ENCODE data around the gene PLCH2. TPM values are rescaled to one million over a fixed set of nuclear protein-coding genes. Genes with fewer than 3 reads are reported as not detected.

The PLCH2 gene
- total RNA-seq, 2 experiments from 2014 or later, result 9.8 to 11.8 TPM

DNA sequence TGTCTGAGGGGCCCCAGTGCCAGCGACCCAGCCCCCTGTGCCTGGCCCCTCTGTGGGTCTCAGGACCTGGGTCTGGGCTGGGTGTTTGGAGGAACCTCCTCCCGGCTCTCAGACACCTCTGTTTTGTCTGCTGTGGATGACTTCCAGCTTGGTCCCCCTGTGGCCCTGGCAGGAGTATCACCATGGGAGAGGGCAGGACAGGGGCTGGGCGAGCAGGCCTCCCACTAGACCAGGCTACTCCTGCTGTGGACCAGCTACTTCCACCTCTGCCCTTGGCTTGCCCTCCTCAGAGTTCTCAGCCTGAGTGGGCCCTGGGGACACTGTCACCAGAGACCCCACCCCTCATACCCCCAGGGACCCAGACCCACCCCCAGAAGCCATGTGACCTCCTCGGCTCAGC lies 21.8 kb downstream of the PLCH2 start:
- CTCF ChIA-PET, result no interaction called here
- H3K27ac Mint-ChIP-seq, result no peak overlapping the region
- no peak overlapping the region for H3K4me3 Mint-ChIP-seq
- ATAC-seq (no peak), DNase-seq (no peak)
- POLR2A ChIA-PET, result no interaction called here
- no peaks in the 10 kb centered on the region for H3K9me3 Mint-ChIP-seq (ENCODE audit: insufficient read depth)
- peaks cover 49% of the 10 kb centered on the region for H3K4me1 Mint-ChIP-seq (ENCODE audit: low read depth)
- no peaks in the 10 kb centered on the region for H3K27me3 Mint-ChIP-seq (ENCODE audit: low read depth)
- no peaks in the 10 kb centered on the region for H3K36me3 Mint-ChIP-seq (ENCODE audit: low read depth)

GRCh38 chr1:2498648-2499047 lies 22.6 kb downstream of the PLCH2 start:
- H3K27me3 Mint-ChIP-seq (ENCODE audit: low read depth), result no peaks in the 10 kb centered on the region
- H3K4me3 Mint-ChIP-seq, result no peak overlapping the region
- no peaks in the 10 kb centered on the region for H3K36me3 Mint-ChIP-seq (ENCODE audit: low read depth)
- no peak for ATAC-seq
- no peak overlapping the region for H3K27ac Mint-ChIP-seq
- no peaks in the 10 kb centered on the region for H3K9me3 Mint-ChIP-seq (ENCODE audit: insufficient read depth)
- peaks cover 42% of the 10 kb centered on the region for H3K4me1 Mint-ChIP-seq (ENCODE audit: low read depth)
- POLR2A ChIA-PET, result no interaction called here
- DNase-seq, result no peak
- CTCF ChIA-PET, result no interaction called here

GRCh38 chr1:2499260-2499659 lies 23.2 kb downstream of the PLCH2 start:
- ChIA-PET POLR2A (no interaction called here), CTCF (no interaction called here)
- ATAC-seq, result no peak
- no peaks in the 10 kb centered on the region for H3K36me3 Mint-ChIP-seq (ENCODE audit: low read depth)
- DNase-seq, result no peak
- no peaks in the 10 kb centered on the region for H3K9me3 Mint-ChIP-seq (ENCODE audit: insufficient read depth)
- peaks cover 36% of the 10 kb centered on the region for H3K4me1 Mint-ChIP-seq (ENCODE audit: low read depth)
- H3K4me3 Mint-ChIP-seq, result no peak overlapping the region
- peak overlapping the region; percentile 78 for H3K27ac Mint-ChIP-seq
- H3K27me3 Mint-ChIP-seq (ENCODE audit: low read depth), result no peaks in the 10 kb centered on the region

GRCh38 chr1:2499986-2500596 lies 24.0 kb downstream of the PLCH2 start:
- no peaks in the 10 kb centered on the region for H3K36me3 Mint-ChIP-seq (ENCODE audit: low read depth)
- peak; percentile 50 for DNase-seq
- no peaks in the 10 kb centered on the region for H3K9me3 Mint-ChIP-seq (ENCODE audit: insufficient read depth)
- POLR2A ChIA-PET, result interaction anchor here (0.6 to 0.7 kb wide), 3 partner anchors 48 to 373 kb away, joined by 3 to 4 read pairs (median 4); no protein-coding TSS in a partner anchor
- H3K4me1 Mint-ChIP-seq (ENCODE audit: low read depth), result peaks cover 35% of the 10 kb centered on the region
- CTCF ChIA-PET, result interaction anchor here (0.7 to 1.1 kb wide), 2 partner anchors 11 to 24 kb away, joined by 3 read pairs; no protein-coding TSS in a partner anchor
- H3K27me3 Mint-ChIP-seq (ENCODE audit: low read depth), result no peaks in the 10 kb centered on the region
- no peak overlapping the region for H3K4me3 Mint-ChIP-seq
- peak; percentile 33 for ATAC-seq
- H3K27ac Mint-ChIP-seq, result peak overlapping the region; percentile 78

DNA sequence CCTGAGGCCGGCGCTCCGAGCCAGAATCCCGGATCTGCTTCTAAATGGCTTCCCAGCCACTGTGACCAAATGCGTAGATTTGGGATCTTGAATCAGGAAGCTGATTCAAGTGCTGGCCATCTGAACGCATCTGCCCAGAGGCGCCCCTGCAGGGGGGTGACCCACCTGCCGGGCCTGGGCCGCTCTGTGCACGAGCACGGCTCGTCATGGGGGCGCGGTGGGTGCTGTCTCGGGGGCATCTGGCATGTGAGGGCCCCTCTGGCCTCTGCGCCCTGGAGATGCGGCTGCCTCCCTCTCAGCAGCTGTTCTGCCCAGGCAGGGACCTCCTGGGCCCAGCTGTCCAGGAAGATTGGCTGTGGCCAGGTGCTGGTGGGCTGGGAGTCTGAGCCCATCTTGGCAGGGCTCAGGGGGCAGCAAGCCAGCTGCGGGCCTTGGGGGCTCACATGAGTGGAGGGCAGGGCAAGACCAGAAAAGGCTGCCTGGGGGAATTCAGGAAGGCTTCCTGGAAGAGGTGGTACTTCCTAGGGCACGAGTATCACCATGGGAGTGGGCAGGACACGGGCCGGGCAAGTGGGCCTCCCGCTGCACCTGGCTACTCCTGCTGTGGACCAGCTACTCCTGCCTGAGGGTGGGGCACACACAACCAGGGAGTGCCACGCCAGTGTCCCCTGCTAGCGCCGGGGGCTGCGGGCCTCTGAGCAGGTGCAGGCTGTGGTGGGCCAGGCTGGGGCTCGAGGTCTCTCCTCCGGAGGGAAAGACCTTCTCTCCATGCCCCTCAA lies 25.1 kb downstream of the PLCH2 start:
- no peak for ATAC-seq
- Mint-ChIP-seq H3K27me3 (ENCODE audit: low read depth) (no peaks in the 10 kb centered on the region), H3K9me3 (ENCODE audit: insufficient read depth) (no peaks in the 10 kb centered on the region), H3K36me3 (ENCODE audit: low read depth) (no peaks in the 10 kb centered on the region), H3K4me3 (no peak overlapping the region), H3K27ac (peak overlapping the region; percentile 46), H3K4me1 (ENCODE audit: low read depth) (peaks cover 29% of the 10 kb centered on the region)
- POLR2A ChIA-PET, result interaction anchor here (0.6 to 1.3 kb wide), 2 partner anchors 23 to 75 kb away, joined by 3 to 7 read pairs; no protein-coding TSS in a partner anchor
- DNase-seq, result no peak
- CTCF ChIA-PET, result interaction anchor here (1.1 kb wide), 1 partner anchor 12 kb away, joined by 3 read pairs; no protein-coding TSS in a partner anchor

DNA sequence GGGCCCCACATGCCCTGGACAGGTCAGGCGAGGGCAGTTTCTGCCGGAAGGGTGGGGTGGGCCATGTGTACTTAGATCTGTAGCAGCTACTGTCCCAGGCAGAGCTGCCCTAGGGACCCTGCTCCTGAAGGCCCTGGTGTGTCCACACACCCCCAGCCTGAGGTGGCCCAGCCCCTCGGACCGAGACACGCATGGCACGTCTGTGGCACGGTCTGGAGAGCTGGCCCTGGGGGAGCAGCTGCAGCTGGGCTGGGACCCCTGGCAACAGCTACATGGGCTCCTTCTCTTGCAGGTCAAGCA lies 25.7 kb downstream of the PLCH2 start:
- ChIA-PET POLR2A (interaction anchor here (1.3 kb wide), 1 partner anchor 22 kb away, joined by 7 read pairs; no protein-coding TSS in a partner anchor), CTCF (no interaction called here)
- H3K27me3 Mint-ChIP-seq (ENCODE audit: low read depth), result no peaks in the 10 kb centered on the region
- H3K27ac Mint-ChIP-seq, result no peak overlapping the region
- no peak overlapping the region for H3K4me3 Mint-ChIP-seq
- no peaks in the 10 kb centered on the region for H3K9me3 Mint-ChIP-seq (ENCODE audit: insufficient read depth)
- peaks cover 24% of the 10 kb centered on the region for H3K4me1 Mint-ChIP-seq (ENCODE audit: low read depth)
- H3K36me3 Mint-ChIP-seq (ENCODE audit: low read depth), result no peaks in the 10 kb centered on the region
- ATAC-seq, result no peak
- no peak for DNase-seq

DNA sequence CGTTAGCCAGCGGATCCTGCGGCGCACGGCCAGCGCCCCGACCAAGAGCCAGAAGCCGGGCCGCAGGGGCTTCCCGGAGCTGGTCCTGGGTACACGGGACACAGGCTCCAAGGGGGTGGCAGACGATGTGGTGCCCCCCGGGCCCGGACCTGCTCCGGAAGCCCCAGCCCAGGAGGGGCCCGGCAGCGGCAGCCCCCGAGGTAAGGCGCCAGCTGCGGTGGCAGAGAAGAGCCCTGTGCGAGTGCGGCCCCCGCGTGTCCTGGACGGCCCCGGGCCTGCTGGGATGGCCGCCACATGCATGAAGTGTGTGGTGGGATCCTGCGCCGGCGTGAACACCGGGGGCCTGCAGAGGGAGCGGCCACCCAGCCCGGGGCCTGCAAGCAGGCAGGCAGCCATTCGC lies 26.1 kb downstream of the PLCH2 start:
- ATAC-seq (no peak), DNase-seq (no peak)
- CTCF ChIA-PET, result no interaction called here
- H3K36me3 Mint-ChIP-seq (ENCODE audit: low read depth), result no peaks in the 10 kb centered on the region
- H3K4me3 Mint-ChIP-seq, result no peak overlapping the region
- H3K9me3 Mint-ChIP-seq (ENCODE audit: insufficient read depth), result no peaks in the 10 kb centered on the region
- no peaks in the 10 kb centered on the region for H3K27me3 Mint-ChIP-seq (ENCODE audit: low read depth)
- peaks cover 22% of the 10 kb centered on the region for H3K4me1 Mint-ChIP-seq (ENCODE audit: low read depth)
- H3K27ac Mint-ChIP-seq, result no peak overlapping the region
- POLR2A ChIA-PET, result interaction anchor here (1.3 kb wide), 1 partner anchor 22 kb away, joined by 7 read pairs; no protein-coding TSS in a partner anchor

DNA sequence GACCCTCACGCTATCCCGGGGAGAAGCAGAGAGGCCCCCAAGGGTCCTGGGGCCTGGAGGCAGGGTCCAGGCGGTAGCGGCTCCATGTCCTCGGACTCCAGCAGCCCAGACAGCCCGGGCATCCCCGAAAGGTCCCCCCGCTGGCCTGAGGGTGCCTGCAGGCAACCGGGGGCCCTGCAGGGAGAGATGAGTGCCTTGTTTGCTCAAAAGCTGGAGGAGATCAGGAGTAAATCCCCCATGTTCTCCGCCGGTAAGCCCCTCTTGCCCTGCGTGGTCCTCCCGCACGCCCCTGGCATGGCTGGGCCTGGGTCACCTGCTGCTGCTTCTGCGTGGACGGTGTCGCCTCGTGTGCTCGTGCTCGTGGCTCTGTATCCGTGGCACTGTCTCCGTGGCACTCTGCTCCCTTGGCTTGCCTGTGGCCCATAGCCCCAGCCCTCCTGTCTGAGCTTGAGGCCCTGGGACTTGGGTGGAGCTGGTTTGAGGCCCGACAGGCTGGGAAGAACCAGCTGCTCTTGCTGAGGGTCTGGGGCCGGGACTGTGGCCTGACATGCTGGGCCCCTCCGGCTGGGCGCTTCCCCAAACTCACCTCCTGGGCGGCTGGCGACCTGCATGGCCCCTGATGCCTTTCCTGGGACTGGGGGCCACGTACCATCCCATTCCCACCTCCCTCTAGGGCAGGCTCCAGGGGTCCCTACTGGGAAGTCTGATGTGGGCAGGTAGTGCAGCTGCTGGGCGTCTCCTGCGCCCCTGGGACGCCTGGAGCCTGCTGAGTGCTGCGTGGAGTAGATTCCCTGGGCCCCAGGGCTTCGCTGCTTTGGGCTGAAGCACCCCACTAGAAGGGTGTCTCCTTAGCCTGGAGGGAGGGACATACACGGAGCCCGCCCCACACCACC lies 26.8 kb downstream of the PLCH2 start:
- POLR2A ChIA-PET, result no interaction called here
- ATAC-seq (no peak), DNase-seq (no peak)
- no peaks in the 10 kb centered on the region for H3K36me3 Mint-ChIP-seq (ENCODE audit: low read depth)
- H3K9me3 Mint-ChIP-seq (ENCODE audit: insufficient read depth), result no peaks in the 10 kb centered on the region
- H3K4me3 Mint-ChIP-seq, result no peak overlapping the region
- CTCF ChIA-PET, result no interaction called here
- no peaks in the 10 kb centered on the region for H3K27me3 Mint-ChIP-seq (ENCODE audit: low read depth)
- peaks cover 21% of the 10 kb centered on the region for H3K4me1 Mint-ChIP-seq (ENCODE audit: low read depth)
- H3K27ac Mint-ChIP-seq, result no peak overlapping the region

- Mint-ChIP-seq H3K4me1 (ENCODE audit: low read depth) (peaks cover 21% of the 10 kb centered on the region), H3K9me3 (ENCODE audit: insufficient read depth) (no peaks in the 10 kb centered on the region), H3K4me3 (no peak overlapping the region), H3K27ac (no peak overlapping the region), H3K36me3 (ENCODE audit: low read depth) (peaks cover 2% of the 10 kb centered on the region), H3K27me3 (ENCODE audit: low read depth) (no peaks in the 10 kb centered on the region)
- CTCF ChIA-PET, result no interaction called here
- no peak for DNase-seq
- POLR2A ChIA-PET, result no interaction called here
- no peak for ATAC-seq
Measured at GRCh38 chr1:2503554-2504224, 27.6 kb downstream of the PLCH2 start.

DNA sequence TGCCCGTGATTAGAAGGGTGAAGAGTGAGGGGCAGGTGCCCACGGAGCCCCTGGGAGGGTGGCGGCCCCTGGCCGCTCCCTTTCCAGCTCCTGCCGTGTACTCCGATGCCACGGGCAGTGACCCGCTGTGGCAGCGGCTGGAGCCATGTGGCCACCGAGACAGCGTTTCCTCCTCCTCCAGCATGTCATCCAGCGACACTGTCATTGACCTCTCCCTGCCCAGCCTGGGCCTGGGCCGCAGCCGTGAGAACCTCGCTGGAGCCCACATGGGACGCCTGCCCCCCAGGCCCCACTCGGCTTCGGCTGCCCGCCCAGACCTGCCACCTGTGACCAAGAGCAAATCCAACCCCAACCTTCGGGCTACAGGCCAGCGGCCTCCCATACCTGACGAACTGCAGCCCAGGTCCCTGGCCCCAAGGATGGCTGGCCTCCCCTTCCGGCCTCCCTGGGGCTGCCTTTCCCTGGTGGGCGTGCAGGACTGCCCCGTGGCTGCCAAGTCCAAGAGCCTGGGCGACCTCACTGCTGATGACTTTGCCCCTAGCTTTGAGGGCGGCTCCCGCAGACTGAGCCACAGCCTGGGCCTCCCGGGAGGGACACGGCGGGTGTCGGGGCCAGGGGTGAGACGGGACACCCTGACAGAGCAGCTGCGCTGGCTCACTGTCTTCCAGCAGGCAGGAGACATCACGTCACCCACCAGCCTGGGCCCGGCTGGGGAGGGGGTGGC lies 28.3 kb downstream of the PLCH2 start:
- Mint-ChIP-seq H3K27ac (no peak overlapping the region), H3K4me1 (ENCODE audit: low read depth) (peaks cover 16% of the 10 kb centered on the region), H3K4me3 (no peak overlapping the region), H3K27me3 (ENCODE audit: low read depth) (no peaks in the 10 kb centered on the region), H3K9me3 (ENCODE audit: insufficient read depth) (no peaks in the 10 kb centered on the region), H3K36me3 (ENCODE audit: low read depth) (peaks cover 6% of the 10 kb centered on the region)
- no peak for ATAC-seq
- CTCF ChIA-PET, result no interaction called here
- no peak for DNase-seq
- POLR2A ChIA-PET, result no interaction called here

GRCh38 chr1:2504949-2505272 lies 28.8 kb downstream of the PLCH2 start:
- Mint-ChIP-seq H3K27me3 (ENCODE audit: low read depth) (no peaks in the 10 kb centered on the region), H3K4me1 (ENCODE audit: low read depth) (peaks cover 11% of the 10 kb centered on the region), H3K9me3 (ENCODE audit: insufficient read depth) (no peaks in the 10 kb centered on the region), H3K36me3 (ENCODE audit: low read depth) (peaks cover 9% of the 10 kb centered on the region), H3K27ac (no peak overlapping the region), H3K4me3 (no peak overlapping the region)
- ATAC-seq (no peak), DNase-seq (no peak)
- ChIA-PET CTCF (no interaction called here), POLR2A (no interaction called here)
